SK-N-SH treated with all-trans-retinoic acid at 6 μM for 48 hours (cell line): ENCODE data around the gene SMIM20.

Experiments
- ATAC-seq: fragments of 200-7000 bp; cut with Tn5 transposase; 3 replicates; pipeline ENCODE4 v1.9.1; 2020; ENCODE audit warnings: mild to moderate bottlenecking, moderate library complexity
- ARNTL ChIP-seq: fragments of 450-650 bp; formaldehyde crosslinking; IDR thresholded peaks from 2 replicates; pipeline ENCODE4 v1.5.0; 2020; ENCODE audit warnings: low read depth, mild to moderate bottlenecking, moderate library complexity, borderline replicate concordance
- BACH2 ChIP-seq: fragments of 250-450 bp; sonication (Bioruptor Pico); IDR thresholded peaks from 2 replicates; pipeline ENCODE4 v1.9.0; 2021; ENCODE audit warnings: mild to moderate bottlenecking, borderline replicate concordance
- CSDC2 ChIP-seq: fragments of 250-450 bp; sonication (Bioruptor Pico); IDR thresholded peaks from 2 replicates; pipeline ENCODE4 v1.5.0; 2020; ENCODE audit warnings: mild to moderate bottlenecking, moderate library complexity
- ESRRG ChIP-seq: fragments of 250-450 bp; sonication (Bioruptor Pico); IDR thresholded peaks from 2 replicates; pipeline ENCODE4 v1.6.1; 2021; ENCODE audit warnings: mild to moderate bottlenecking
- GLIS3 ChIP-seq: fragments of 250-450 bp; sonication (Bioruptor Pico); IDR thresholded peaks from 2 replicates; pipeline ENCODE4 v1.5.0; 2020; ENCODE audit warnings: mild to moderate bottlenecking, moderate library complexity
- ISL1 ChIP-seq: fragments of 250-450 bp; sonication (Bioruptor Pico); IDR thresholded peaks from 2 replicates; pipeline ENCODE4 v2.1.2; 2022; ENCODE audit warnings: mild to moderate bottlenecking, moderate library complexity
- OSR1 ChIP-seq: fragments of 250-450 bp; sonication (Bioruptor Pico); IDR thresholded peaks from 2 replicates; pipeline ENCODE4 v1.8.0; 2022; ENCODE audit warnings: moderate library complexity, mild to moderate bottlenecking, inconsistent platforms
- PPARA ChIP-seq: fragments of 250-450 bp; sonication (Bioruptor Pico); IDR thresholded peaks from 2 replicates; pipeline ENCODE4 v1.5.0; 2020; ENCODE audit warnings: mild to moderate bottlenecking, borderline replicate concordance
- RARB ChIP-seq: fragments of 250-450 bp; sonication (Bioruptor Pico); IDR thresholded peaks from 2 replicates; pipeline ENCODE4 v1.8.0; 2021; ENCODE audit warnings: mild to moderate bottlenecking, moderate library complexity
- SNAI2 ChIP-seq: fragments of 250-450 bp; sonication (Bioruptor Pico); IDR thresholded peaks from 2 replicates; pipeline ENCODE4 v1.5.0; 2020; ENCODE audit warnings: mild to moderate bottlenecking, moderate library complexity
- TCF4 ChIP-seq: fragments of 250-450 bp; sonication (Bioruptor Pico); IDR thresholded peaks from 2 replicates; pipeline ENCODE4 v1.8.0; 2021; ENCODE audit warnings: mild to moderate bottlenecking, moderate library complexity, borderline replicate concordance
- TOX ChIP-seq: fragments of 250-450 bp; sonication (Bioruptor Pico); IDR thresholded peaks from 2 replicates; pipeline ENCODE4 v1.8.0; 2021; ENCODE audit warnings: mild to moderate bottlenecking, moderate library complexity, borderline replicate concordance
- ZC3H10 ChIP-seq: fragments of 250-450 bp; sonication (Bioruptor Pico); IDR thresholded peaks from 2 replicates; pipeline ENCODE4 v1.5.1; 2021; ENCODE audit warnings: mild to moderate bottlenecking, moderate library complexity
- ZFP3 ChIP-seq: fragments of 250-450 bp; sonication (Bioruptor Pico); IDR thresholded peaks from 2 replicates; pipeline ENCODE4 v1.5.0; 2020; ENCODE audit warnings: mild to moderate bottlenecking, moderate library complexity
- ZNF565 ChIP-seq: fragments of 450-650 bp; formaldehyde crosslinking; conservative IDR thresholded peaks from 2 replicates; pipeline ENCODE4 v1.5.0; 2020; ENCODE audit warnings: low read depth, mild to moderate bottlenecking, moderate library complexity
- ZNF70 ChIP-seq: fragments of 450-650 bp; formaldehyde crosslinking; IDR thresholded peaks from 2 replicates; pipeline ENCODE4 v1.5.0; 2020; ENCODE audit warnings: mild to moderate bottlenecking, moderate library complexity
- ZNF8 ChIP-seq: fragments of 450-650 bp; formaldehyde crosslinking; IDR thresholded peaks from 2 replicates; pipeline ENCODE4 v1.5.0; 2020; ENCODE audit warnings: mild to moderate bottlenecking, moderate library complexity
- TF ChIP-seq, protein P1 (sequence below): fragments of 250-450 bp; sonication (Bioruptor Pico); IDR thresholded peaks from 2 replicates; pipeline ENCODE4 v1.5.0; 2020; ENCODE audit warnings: mild to moderate bottlenecking, moderate library complexity
- TF ChIP-seq, protein P2 (sequence below): fragments of 250-450 bp; sonication (Bioruptor Pico); IDR thresholded peaks from 2 replicates; pipeline ENCODE4 v1.5.1; 2020; ENCODE audit warnings: low read depth, mild to moderate bottlenecking, moderate library complexity
- TF ChIP-seq, protein P3 (sequence below): fragments of 250-450 bp; sonication (Bioruptor Pico); IDR thresholded peaks from 2 replicates; pipeline ENCODE4 v1.8.0; 2020; ENCODE audit warnings: mild to moderate bottlenecking, moderate library complexity, borderline replicate concordance
- TF ChIP-seq, protein P4 (sequence below): fragments of 250-450 bp; sonication (Bioruptor Pico); IDR thresholded peaks from 2 replicates; pipeline ENCODE4 v1.8.0; 2021; ENCODE audit warnings: low read depth, mild to moderate bottlenecking, moderate library complexity, borderline replicate concordance

SMIM20 gene

DNA sequence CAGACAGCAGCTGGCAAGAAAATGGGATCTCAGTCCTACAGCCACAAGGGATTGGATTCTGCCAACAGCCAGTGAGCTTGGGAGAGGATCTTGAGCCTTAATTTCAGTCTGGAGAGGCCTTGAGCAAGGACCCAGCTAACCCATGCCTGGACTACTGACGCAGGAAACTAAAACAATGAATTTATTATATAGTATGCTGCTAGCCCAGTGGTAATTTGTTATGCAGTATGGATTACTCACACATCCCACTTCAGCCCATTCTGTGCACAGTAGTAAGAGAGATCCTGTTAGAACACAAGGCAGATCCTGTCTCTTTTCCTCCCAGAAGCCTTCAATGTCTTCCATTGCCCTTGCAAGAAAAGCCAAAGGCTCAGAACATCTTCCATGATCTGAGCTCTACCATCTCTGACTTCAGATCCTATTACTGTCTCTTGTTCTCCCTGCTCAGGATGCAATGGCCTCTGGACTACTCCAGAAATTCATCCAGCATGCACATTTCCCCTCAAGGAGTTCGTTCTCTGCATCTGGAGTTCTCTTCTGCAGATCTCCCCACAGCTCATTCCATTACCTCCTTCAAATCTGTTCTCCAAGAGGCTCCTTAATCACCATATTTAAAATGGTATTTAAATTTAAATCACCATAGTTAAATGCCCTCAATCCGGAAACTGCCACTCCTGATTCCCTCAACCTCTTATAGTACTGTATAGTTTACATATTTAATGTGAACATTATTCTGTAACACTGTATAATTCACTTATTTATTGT is 27.6 kb downstream of the SMIM20 start:
- TF ChIP-seq RARB (no peak), CSDC2 (CRISPR knock-in tag) (no peak), ZNF70 (no peak), ZNF565 (CRISPR knock-in tag) (no peak)
- TF ChIP-seq, protein P1, sequence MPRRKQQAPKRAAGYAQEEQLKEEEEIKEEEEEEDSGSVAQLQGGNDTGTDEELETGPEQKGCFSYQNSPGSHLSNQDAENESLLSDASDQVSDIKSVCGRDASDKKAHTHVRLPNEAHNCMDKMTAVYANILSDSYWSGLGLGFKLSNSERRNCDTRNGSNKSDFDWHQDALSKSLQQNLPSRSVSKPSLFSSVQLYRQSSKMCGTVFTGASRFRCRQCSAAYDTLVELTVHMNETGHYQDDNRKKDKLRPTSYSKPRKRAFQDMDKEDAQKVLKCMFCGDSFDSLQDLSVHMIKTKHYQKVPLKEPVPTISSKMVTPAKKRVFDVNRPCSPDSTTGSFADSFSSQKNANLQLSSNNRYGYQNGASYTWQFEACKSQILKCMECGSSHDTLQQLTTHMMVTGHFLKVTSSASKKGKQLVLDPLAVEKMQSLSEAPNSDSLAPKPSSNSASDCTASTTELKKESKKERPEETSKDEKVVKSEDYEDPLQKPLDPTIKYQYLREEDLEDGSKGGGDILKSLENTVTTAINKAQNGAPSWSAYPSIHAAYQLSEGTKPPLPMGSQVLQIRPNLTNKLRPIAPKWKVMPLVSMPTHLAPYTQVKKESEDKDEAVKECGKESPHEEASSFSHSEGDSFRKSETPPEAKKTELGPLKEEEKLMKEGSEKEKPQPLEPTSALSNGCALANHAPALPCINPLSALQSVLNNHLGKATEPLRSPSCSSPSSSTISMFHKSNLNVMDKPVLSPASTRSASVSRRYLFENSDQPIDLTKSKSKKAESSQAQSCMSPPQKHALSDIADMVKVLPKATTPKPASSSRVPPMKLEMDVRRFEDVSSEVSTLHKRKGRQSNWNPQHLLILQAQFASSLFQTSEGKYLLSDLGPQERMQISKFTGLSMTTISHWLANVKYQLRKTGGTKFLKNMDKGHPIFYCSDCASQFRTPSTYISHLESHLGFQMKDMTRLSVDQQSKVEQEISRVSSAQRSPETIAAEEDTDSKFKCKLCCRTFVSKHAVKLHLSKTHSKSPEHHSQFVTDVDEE (CRISPR knock-in tag): no peak
- ATAC-seq: no peak

DNA sequence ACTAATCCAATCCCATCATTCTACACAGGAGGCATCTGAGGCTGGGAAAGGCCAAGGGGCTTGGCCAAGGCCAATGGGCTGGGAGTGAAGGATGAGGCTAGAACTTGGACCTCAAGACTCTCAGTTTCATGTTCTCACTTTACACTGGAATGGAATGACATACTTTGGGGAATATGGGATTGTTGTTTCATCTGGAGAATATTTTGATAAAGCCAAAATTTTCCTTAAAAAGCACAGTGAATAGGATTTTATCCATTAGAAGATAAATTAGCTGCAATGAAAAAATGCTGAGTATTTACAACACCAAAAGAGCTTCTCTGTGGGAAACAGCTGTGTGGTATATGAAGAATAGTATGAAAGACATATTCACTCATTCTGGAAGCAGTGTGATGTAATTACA is 29.3 kb downstream of the SMIM20 start:
- ATAC-seq: no peak
- no peak for TF ChIP-seq ISL1 (CRISPR knock-in tag)
- TF ChIP-seq ZNF70: no peak
- no peak for TF ChIP-seq ZNF8
- TF ChIP-seq, protein P1 (CRISPR knock-in tag): no peak
- no peak for TF ChIP-seq ARNTL
- TF ChIP-seq, protein P2, sequence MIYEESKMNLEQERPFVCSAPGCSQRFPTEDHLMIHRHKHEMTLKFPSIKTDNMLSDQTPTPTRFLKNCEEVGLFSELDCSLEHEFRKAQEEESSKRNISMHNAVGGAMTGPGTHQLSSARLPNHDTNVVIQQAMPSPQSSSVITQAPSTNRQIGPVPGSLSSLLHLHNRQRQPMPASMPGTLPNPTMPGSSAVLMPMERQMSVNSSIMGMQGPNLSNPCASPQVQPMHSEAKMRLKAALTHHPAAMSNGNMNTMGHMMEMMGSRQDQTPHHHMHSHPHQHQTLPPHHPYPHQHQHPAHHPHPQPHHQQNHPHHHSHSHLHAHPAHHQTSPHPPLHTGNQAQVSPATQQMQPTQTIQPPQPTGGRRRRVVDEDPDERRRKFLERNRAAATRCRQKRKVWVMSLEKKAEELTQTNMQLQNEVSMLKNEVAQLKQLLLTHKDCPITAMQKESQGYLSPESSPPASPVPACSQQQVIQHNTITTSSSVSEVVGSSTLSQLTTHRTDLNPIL (CRISPR knock-in tag): no peak
- TF ChIP-seq BACH2: no peak
- TF ChIP-seq ZFP3 (CRISPR knock-in tag): no peak
- no peak for TF ChIP-seq OSR1 (CRISPR knock-in tag)
- no peak for TF ChIP-seq PPARA (CRISPR knock-in tag)
- TF ChIP-seq ZNF565 (CRISPR knock-in tag): no peak
- TF ChIP-seq GLIS3: no peak
- TF ChIP-seq RARB: no peak

DNA sequence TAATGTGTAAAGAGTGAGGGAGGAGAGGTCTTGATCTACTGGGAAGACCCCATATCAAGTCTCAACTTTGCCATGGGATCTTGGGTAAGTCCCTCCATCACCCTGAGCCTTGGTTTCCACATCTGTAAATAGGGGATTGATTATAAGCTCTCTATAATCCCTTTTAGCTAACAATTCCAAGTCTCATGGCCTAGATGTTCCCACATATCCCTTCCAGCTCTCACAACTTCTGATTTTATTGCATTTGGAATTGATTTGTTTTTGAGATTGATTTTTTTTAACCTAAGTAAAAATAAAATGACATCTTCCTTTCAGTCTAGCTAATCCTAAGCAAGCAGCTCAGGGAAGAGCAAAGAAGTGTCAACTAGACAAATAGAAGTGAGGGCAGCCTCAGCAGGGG is 29.8 kb downstream of the SMIM20 start:
- TF ChIP-seq, protein P1 (CRISPR knock-in tag): no peak
- TF ChIP-seq SNAI2 (CRISPR knock-in tag): no peak
- TF ChIP-seq ZNF565 (CRISPR knock-in tag): no peak
- no peak for TF ChIP-seq TOX
- no peak for TF ChIP-seq OSR1 (CRISPR knock-in tag)
- TF ChIP-seq ZC3H10 (CRISPR knock-in tag): no peak
- no peak for TF ChIP-seq PPARA (CRISPR knock-in tag)
- no peak for TF ChIP-seq ESRRG
- ATAC-seq: no peak

DNA sequence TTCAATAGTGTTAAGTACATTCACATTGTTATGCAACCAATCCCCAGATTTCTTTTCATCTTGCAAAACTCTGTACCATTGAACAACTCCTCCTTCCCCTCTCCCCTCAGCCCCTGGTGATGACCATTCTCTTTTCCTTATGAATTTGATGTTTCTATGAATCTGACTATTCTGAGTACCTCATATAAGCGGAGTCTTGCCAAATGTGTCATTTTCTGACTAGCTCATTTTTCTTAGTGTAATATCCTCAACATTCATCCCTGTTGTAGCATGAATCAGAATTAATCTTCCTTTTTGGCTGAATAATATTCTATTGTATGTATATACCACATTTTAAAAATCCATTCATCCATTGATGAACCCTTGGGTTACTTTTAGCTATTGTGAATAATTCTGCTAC is 34.0 kb downstream of the SMIM20 start:
- no peak for ATAC-seq
- TF ChIP-seq, protein P3, sequence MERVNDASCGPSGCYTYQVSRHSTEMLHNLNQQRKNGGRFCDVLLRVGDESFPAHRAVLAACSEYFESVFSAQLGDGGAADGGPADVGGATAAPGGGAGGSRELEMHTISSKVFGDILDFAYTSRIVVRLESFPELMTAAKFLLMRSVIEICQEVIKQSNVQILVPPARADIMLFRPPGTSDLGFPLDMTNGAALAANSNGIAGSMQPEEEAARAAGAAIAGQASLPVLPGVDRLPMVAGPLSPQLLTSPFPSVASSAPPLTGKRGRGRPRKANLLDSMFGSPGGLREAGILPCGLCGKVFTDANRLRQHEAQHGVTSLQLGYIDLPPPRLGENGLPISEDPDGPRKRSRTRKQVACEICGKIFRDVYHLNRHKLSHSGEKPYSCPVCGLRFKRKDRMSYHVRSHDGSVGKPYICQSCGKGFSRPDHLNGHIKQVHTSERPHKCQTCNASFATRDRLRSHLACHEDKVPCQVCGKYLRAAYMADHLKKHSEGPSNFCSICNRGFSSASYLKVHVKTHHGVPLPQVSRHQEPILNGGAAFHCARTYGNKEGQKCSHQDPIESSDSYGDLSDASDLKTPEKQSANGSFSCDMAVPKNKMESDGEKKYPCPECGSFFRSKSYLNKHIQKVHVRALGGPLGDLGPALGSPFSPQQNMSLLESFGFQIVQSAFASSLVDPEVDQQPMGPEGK (CRISPR knock-in tag): no peak
- TF ChIP-seq ZNF8 (no peak), ZNF70 (no peak), ZC3H10 (CRISPR knock-in tag) (no peak), TCF4 (CRISPR knock-in tag) (no peak), CSDC2 (CRISPR knock-in tag) (no peak), TOX (no peak)
- TF ChIP-seq, protein P4, sequence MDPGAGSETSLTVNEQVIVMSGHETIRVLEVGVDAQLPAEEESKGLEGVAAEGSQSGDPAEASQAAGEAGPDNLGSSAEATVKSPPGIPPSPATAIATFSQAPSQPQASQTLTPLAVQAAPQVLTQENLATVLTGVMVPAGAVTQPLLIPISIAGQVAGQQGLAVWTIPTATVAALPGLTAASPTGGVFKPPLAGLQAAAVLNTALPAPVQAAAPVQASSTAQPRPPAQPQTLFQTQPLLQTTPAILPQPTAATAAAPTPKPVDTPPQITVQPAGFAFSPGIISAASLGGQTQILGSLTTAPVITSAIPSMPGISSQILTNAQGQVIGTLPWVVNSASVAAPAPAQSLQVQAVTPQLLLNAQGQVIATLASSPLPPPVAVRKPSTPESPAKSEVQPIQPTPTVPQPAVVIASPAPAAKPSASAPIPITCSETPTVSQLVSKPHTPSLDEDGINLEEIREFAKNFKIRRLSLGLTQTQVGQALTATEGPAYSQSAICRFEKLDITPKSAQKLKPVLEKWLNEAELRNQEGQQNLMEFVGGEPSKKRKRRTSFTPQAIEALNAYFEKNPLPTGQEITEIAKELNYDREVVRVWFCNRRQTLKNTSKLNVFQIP (CRISPR knock-in tag): no peak
